HepG2 (cell line): ENCODE data around the gene SEC14L2.

Source experiments
- BHLHE40 ChIP-seq: IDR thresholded peaks from 2 replicates; pipeline ENCODE4 v1.6.1; 2011; ENCODE audit warnings: low read length, improper control_type of control experiment
- ZIK1 ChIP-seq: sonication (generic); formaldehyde crosslinking; IDR thresholded peaks from 2 replicates; pipeline ENCODE4 v1.5.0; 2020; ENCODE audit warnings: mild to moderate bottlenecking, low read depth, missing genetic modification reagents, borderline replicate concordance
- ZNF788 ChIP-seq: sonication (generic); formaldehyde crosslinking; IDR thresholded peaks from 2 replicates; pipeline ENCODE4 v1.5.0; 2020; ENCODE audit warnings: mild to moderate bottlenecking, missing genetic modification reagents, borderline replicate concordance
- TF ChIP-seq, protein P1 (sequence below): sonication (generic); formaldehyde crosslinking; IDR thresholded peaks from 2 replicates; pipeline ENCODE4 v1.5.0; 2020; ENCODE audit warnings: mild to moderate bottlenecking, missing genetic modification reagents, moderate library complexity

DNA sequence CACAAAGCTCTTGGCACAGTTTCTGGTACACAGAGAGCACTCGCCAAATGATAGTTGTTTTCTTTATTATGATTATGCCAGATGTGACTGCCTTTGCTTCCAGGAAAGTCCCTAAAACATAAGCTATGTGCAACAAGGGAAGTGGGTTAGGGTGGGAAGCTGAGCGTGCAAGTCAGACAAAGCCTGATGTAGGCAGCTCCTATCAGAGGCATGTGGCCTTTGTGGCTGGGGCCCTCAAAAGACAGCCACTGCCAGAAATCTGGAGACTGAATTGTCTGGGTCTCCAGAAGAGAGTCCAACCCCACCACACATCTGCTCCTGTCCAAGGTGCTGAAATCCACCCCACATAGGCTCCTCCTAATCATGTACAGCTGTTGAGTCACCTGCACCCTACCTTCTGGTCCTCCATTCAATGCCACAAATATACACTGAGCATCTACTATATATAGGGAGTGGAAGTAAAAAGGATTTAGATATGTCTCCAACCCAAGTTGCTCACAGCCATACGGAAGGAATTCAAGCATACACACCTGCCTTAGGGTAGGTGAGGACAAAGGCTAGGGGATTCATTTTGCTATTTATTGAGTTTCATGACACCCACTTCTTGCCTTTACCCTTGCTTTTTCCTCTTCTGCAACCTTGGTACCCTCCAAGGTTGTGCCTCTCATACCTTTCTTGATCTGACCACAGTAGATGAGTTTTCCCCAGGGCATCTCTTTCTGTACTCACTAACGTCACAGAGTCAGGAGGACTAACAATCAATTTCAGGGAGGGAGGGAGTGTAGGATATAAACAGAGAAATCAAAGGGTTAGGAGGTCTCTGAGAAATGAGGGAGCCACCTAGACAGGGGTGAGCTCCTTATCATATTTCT is 62.6 kb downstream of the SEC14L2 start:
- no peak for TF ChIP-seq ZIK1 (CRISPR knock-in tag)
- no peak for TF ChIP-seq ZNF788
- TF ChIP-seq, protein P1, sequence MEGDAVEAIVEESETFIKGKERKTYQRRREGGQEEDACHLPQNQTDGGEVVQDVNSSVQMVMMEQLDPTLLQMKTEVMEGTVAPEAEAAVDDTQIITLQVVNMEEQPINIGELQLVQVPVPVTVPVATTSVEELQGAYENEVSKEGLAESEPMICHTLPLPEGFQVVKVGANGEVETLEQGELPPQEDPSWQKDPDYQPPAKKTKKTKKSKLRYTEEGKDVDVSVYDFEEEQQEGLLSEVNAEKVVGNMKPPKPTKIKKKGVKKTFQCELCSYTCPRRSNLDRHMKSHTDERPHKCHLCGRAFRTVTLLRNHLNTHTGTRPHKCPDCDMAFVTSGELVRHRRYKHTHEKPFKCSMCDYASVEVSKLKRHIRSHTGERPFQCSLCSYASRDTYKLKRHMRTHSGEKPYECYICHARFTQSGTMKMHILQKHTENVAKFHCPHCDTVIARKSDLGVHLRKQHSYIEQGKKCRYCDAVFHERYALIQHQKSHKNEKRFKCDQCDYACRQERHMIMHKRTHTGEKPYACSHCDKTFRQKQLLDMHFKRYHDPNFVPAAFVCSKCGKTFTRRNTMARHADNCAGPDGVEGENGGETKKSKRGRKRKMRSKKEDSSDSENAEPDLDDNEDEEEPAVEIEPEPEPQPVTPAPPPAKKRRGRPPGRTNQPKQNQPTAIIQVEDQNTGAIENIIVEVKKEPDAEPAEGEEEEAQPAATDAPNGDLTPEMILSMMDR (CRISPR knock-in tag): no peak
- no peak for TF ChIP-seq BHLHE40
